Endothelial cell of umbilical vein (primary cell): ENCODE data around the gene DAPK2. TPM values are rescaled to one million over a fixed set of nuclear protein-coding genes. Genes with fewer than 3 reads are reported as not detected.

Experiments
- BruUV-seq: library from RNA; stranded (reverse); fragments of 400-500 nt; replicated peaks from 2 replicates; lab custom pipeline; 2021; lab: Mats Ljungman, UMichigan
- CTCF ChIA-PET: fragments of 300-600, 350-600 bp; sonication (Branson Sonifier 250); formaldehyde crosslinking; loops from one replicate; lab custom pipeline; 2021; ENCODE audit warnings: antibody characterized with exemption, inconsistent platforms; lab: Charles Lee
- POLR2A ChIA-PET: fragments of 300-600, 350-600 bp; sonication (Branson Sonifier 250); formaldehyde crosslinking; loops from one replicate; lab custom pipeline; 2021; ENCODE audit warnings: antibody characterized with exemption, inconsistent platforms; lab: Charles Lee
- DNase-seq: peaks from one replicate; pipeline ENCODE4 v3.0.0-alpha.2; 2011; ENCODE audit warnings: low read depth, low spot score
- FAIRE-seq: peaks from 2 replicates; lab custom pipeline; 2011; peaks lifted over from hg19 to GRCh38; lab: Jason Lieb, UNC
- H2AFZ ChIP-seq: 2 replicates; pipeline ENCODE4 v1.6.0; 2012; ENCODE audit warnings: low read depth, low read length, control low read depth, inconsistent platforms
- H3K27ac ChIP-seq: 2 replicates; pipeline ENCODE4 v1.5.1; 2011; ENCODE audit warnings: low read depth, mild to moderate bottlenecking, control low read depth, low read length, moderate library complexity; ENCODE audit not compliant: insufficient read depth
- H3K27me3 ChIP-seq, 2 experiments: 2 replicates each; pipeline versions ENCODE4 v1.6.0 to v1.6.1; 2011; ENCODE audit warnings: low read length in 2 of 2, mixed read lengths in 1 of 2; ENCODE audit not compliant: control insufficient read depth in 2 of 2, insufficient read depth in 2 of 2
- H3K36me3 ChIP-seq, 2 experiments: 2 replicates in 1 of 2; 3 replicates in 1 of 2; pipeline ENCODE4 v1.5.1; 2011; ENCODE audit warnings: low read length in 2 of 2, mild to moderate bottlenecking in 1 of 2, moderate library complexity in 1 of 2; ENCODE audit not compliant: control insufficient read depth in 2 of 2, insufficient read depth in 2 of 2; ENCODE audit errors: extremely low read depth in 1 of 2
- H3K4me1 ChIP-seq: 3 replicates; pipeline ENCODE4 v1.5.1; 2011; ENCODE audit warnings: mild to moderate bottlenecking, low read length; ENCODE audit not compliant: control insufficient read depth, insufficient read depth; ENCODE audit errors: extremely low read depth
- H3K4me2 ChIP-seq: 2 replicates; pipeline ENCODE4 v1.6.1; 2011; ENCODE audit warnings: low read length, control low read depth, mixed read lengths; ENCODE audit not compliant: insufficient read depth
- H3K4me3 ChIP-seq, 3 experiments: fragments of 200-600 bp in 1 of 3; sonication (generic), shearing (Covaris generic) in 1 of 3; replicated peaks in 1 of 3; 2 replicates each; pipeline ENCODE4 v1.5.1; 2011 to 2016; ENCODE audit warnings: control low read depth in 3 of 3, low read length in 3 of 3, mild to moderate bottlenecking in 2 of 3, inconsistent platforms in 1 of 3, low read depth in 1 of 3, moderate library complexity in 1 of 3; ENCODE audit not compliant: insufficient read depth in 1 of 3
- H3K79me2 ChIP-seq: 2 replicates; pipeline ENCODE4 v1.6.0; 2012; ENCODE audit warnings: low read length, inconsistent platforms; ENCODE audit not compliant: control insufficient read depth, insufficient read depth
- H3K9ac ChIP-seq: replicated peaks from 2 replicates; pipeline ENCODE3; 2011; ENCODE audit warnings: low read length, control low read depth; ENCODE audit not compliant: insufficient read depth; ENCODE audit errors: extremely low read depth
- H3K9me1 ChIP-seq: replicated peaks from 3 replicates; pipeline ENCODE4 v1.6.0; 2011; ENCODE audit warnings: mild to moderate bottlenecking, low read length; ENCODE audit not compliant: control insufficient read depth, insufficient read depth; ENCODE audit errors: extremely low read depth
- H3K9me3 ChIP-seq: replicated peaks from 2 replicates; pipeline ENCODE4 v1.5.1; 2012; ENCODE audit warnings: low read length, inconsistent platforms; ENCODE audit not compliant: control insufficient read depth, insufficient read depth
- H4K20me1 ChIP-seq: replicated peaks from 2 replicates; pipeline ENCODE3; 2011; ENCODE audit warnings: mild to moderate bottlenecking, low read length; ENCODE audit not compliant: control insufficient read depth, insufficient read depth; ENCODE audit errors: extremely low read depth
- EZH2 ChIP-seq: IDR thresholded peaks from 2 replicates; pipeline ENCODE4 v1.6.1; 2012; ENCODE audit warnings: borderline replicate concordance, low read depth, mild to moderate bottlenecking, moderate library complexity, low read length, inconsistent platforms; ENCODE audit not compliant: severe bottlenecking
- FOS ChIP-seq: IDR thresholded peaks from 2 replicates; pipeline ENCODE4 v1.6.1; 2011; ENCODE audit warnings: mild to moderate bottlenecking, low read length, moderate library complexity, borderline replicate concordance; ENCODE audit not compliant: insufficient read depth
- GATA2 ChIP-seq: IDR thresholded peaks from 2 replicates; pipeline ENCODE4 v1.7.0; 2011; ENCODE audit warnings: low read depth, mild to moderate bottlenecking, moderate library complexity, mixed read lengths, low read length; ENCODE audit not compliant: insufficient read length, insufficient read depth
- JUN ChIP-seq: IDR thresholded peaks from 2 replicates; pipeline ENCODE4 v1.6.1; 2011; ENCODE audit warnings: borderline replicate concordance, low read depth; ENCODE audit not compliant: insufficient read length, insufficient read depth
- MYC ChIP-seq: IDR thresholded peaks from one replicate; pipeline ENCODE4 v1.6.1; 2011; ENCODE audit warnings: mild to moderate bottlenecking, low read depth, low read length
- POLR2A ChIP-seq: IDR thresholded peaks from 2 replicates; pipeline ENCODE4 v1.6.1; 2012; ENCODE audit warnings: low read depth, mild to moderate bottlenecking, control low read depth, low read length
- POLR2AphosphoS5 ChIP-seq: IDR thresholded peaks from 2 replicates; pipeline ENCODE4 v1.6.1; 2012; ENCODE audit warnings: low read depth, mild to moderate bottlenecking, control low read depth, low read length, moderate library complexity; ENCODE audit not compliant: insufficient read depth
- dilution Hi-C: fragments of 300-500 bp; cut with MboI; formaldehyde crosslinking; loops from one replicate; pipeline ENCODE4 v1.15.0; 2019; ENCODE audit warnings: low sequenced_read_pairs; ENCODE audit not compliant: extremely low pct_ligation_motif_present
- intact Hi-C: fragments of 100-400 bp; cut with micrococcal nuclease; formaldehyde crosslinking; loops from one replicate; pipeline ENCODE4 v1.10.0; 2022
- polyA plus RNA-seq, 4 experiments: library from polyadenylated mRNA; depleted of rRNA in 3 of 4; stranded (reverse) in 3 of 4; unstranded in 1 of 4; fragments of >200 nt; gene quantifications; 2 replicates each; pipeline versions ENCODE4 v1.2.1 to v1.2.3, GENCODE V29; 2011 to 2012; ENCODE audit warnings: missing spikeins in 1 of 4
- total RNA-seq: library from RNA; stranded (reverse); gene quantifications from 2 replicates; pipeline ENCODE4 v1.2.3, GENCODE V29; 2021
- TF ChIP-seq, protein P1 (sequence below): IDR thresholded peaks from 2 replicates; pipeline ENCODE4 v1.6.1; 2011; ENCODE audit not compliant: insufficient read depth, insufficient read length
- TF ChIP-seq, protein P2 (sequence below), 2 donors: IDR thresholded peaks; 1 replicate in 1 of 2; 2 replicates in 1 of 2; pipeline ENCODE4 v1.5.1; 2011; ENCODE audit warnings: low read length in 2 of 2, mild to moderate bottlenecking in 2 of 2, moderate library complexity in 2 of 2, control low read depth in 1 of 2, inconsistent platforms in 1 of 2, low read depth in 1 of 2; ENCODE audit not compliant: insufficient read depth in 1 of 2; ENCODE audit errors: extremely low read depth in 1 of 2

DAPK2 gene
- total and polyA plus RNA-seq, 2 donors (not counting 3 experiments of a cell fraction or from before 2014, with no cell fraction given) = 2.8 to 6.7 TPM

DNA sequence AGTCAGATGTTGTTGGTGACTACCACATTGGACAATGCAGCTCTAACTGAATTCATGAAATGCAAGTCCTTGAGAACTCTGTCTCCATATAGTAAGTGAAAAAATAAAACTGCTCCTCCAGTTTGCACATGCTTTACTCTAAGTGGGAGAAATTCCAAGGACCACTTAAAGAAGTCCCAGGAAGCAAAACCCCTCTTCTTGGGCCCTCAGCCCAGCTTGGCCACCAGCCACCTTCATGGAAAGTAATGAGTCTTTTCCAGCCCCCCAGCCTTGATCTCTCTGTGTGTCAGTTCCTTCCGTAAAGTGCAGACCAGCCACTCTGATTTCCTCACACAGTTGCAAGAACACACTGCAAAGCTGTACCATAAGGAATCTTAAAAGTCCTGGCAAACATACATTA lies 34.5 kb downstream of the DAPK2 start:
- Histone ChIP-seq H4K20me1 (no peaks in the 10 kb centered on the region), H3K36me3 (no peaks in the 10 kb centered on the region), H3K79me2 (no peaks in the 10 kb centered on the region), H3K9me1 (no peaks in the 10 kb centered on the region), H3K27me3 (peaks cover 2 to 17% of the 10 kb centered on the region in 2 experiments), H3K4me1 (no peaks in the 10 kb centered on the region), H3K9me3 (no peaks in the 10 kb centered on the region), H2AFZ (no peak overlapping the region), H3K27ac (no peak overlapping the region), H3K4me3 (no peak overlapping the region), H3K4me2 (no peak overlapping the region), H3K9ac (no peak overlapping the region)
- ChIA-PET POLR2A (no interaction called here), CTCF (no interaction called here)
- dilution Hi-C loops (no loop called here), intact Hi-C loops (no loop called here)
- BruUV-seq = no TSS peak
- no peak for FAIRE-seq
- DNase-seq = no peak
- TF ChIP-seq, protein P1, sequence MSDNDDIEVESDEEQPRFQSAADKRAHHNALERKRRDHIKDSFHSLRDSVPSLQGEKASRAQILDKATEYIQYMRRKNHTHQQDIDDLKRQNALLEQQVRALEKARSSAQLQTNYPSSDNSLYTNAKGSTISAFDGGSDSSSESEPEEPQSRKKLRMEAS = no peak
- TF ChIP-seq POLR2A (no peak), JUN (no peak), POLR2AphosphoS5 (no peak), MYC (no peak), FOS (no peak), GATA2 (no peak), EZH2 (no peak)
- TF ChIP-seq, protein P2, sequence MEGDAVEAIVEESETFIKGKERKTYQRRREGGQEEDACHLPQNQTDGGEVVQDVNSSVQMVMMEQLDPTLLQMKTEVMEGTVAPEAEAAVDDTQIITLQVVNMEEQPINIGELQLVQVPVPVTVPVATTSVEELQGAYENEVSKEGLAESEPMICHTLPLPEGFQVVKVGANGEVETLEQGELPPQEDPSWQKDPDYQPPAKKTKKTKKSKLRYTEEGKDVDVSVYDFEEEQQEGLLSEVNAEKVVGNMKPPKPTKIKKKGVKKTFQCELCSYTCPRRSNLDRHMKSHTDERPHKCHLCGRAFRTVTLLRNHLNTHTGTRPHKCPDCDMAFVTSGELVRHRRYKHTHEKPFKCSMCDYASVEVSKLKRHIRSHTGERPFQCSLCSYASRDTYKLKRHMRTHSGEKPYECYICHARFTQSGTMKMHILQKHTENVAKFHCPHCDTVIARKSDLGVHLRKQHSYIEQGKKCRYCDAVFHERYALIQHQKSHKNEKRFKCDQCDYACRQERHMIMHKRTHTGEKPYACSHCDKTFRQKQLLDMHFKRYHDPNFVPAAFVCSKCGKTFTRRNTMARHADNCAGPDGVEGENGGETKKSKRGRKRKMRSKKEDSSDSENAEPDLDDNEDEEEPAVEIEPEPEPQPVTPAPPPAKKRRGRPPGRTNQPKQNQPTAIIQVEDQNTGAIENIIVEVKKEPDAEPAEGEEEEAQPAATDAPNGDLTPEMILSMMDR (IDR thresholded peaks at IDR 0.05; ENCODE audit: extremely low read depth in 1 of 2, insufficient read depth in 1 of 2, low read depth in 1 of 2, low read length in 2 of 2) = no peak
